Measurements from ENCODE around the gene CHCHD4. TPM values are rescaled to one million over a fixed set of nuclear protein-coding genes. Genes with fewer than 3 reads are reported as not detected.
"Not testable (repeated sequence)": the region's sequence is repeated elsewhere in the genome, so short reads cannot be mapped to it uniquely, and the experiment has no call there.

CHCHD4 gene
- total RNA-seq, 2 donors from 2014 or later = 1.3 to 7.0 TPM

- intact Hi-C loops (cut with DNase I) = loop anchor here (10.0 kb wide), 1 partner anchor 227 kb away; no protein-coding TSS in a partner anchor
- Histone ChIP-seq H3K4me3 (no peak overlapping the region), H3K9me3 (no peaks in the 10 kb centered on the region), H3K27me3 (no peaks in the 10 kb centered on the region), H3K36me3 (replicated peaks in 1 of 2; ENCODE audit: insufficient read depth in 1 of 2, low read depth in 2 of 2) (no peaks in the 10 kb centered on the region), H3K4me1 (peaks cover 49% of the 10 kb centered on the region), H3K27ac (no peak overlapping the region)
- DNase-seq (no peak), ATAC-seq (no peak)
- 89 to 91% methylated on average over 5 of the region's 5 CpGs for WGBS, 2 donors
- TF ChIP-seq CTCF (IDR thresholded peaks at IDR 0.05) = no peak
- no peak for TF ChIP-seq POLR2A (IDR thresholded peaks at IDR 0.05)
Measured at GRCh38 chr3:14121859-14122258, 2.8 kb downstream of the CHCHD4 start.

GRCh38 chr3:14120921-14121448, 3.7 kb downstream of the CHCHD4 start:
- not testable (repeated sequence) for ATAC-seq; H3K9me3 ChIP-seq; H3K36me3 ChIP-seq (replicated peaks in 1 of 2; ENCODE audit: insufficient read depth in 1 of 2, low read depth in 2 of 2); H3K27ac ChIP-seq; H3K27me3 ChIP-seq; H3K4me3 ChIP-seq; DNase-seq
- H3K4me1 ChIP-seq = peaks cover 40% of the 10 kb centered on the region
- 94 to 100% methylated on average over 2 of the region's 2 CpGs for WGBS, 2 donors
- intact Hi-C loops (cut with DNase I) = loop anchor here (10.0 kb wide), 1 partner anchor 226 kb away; no protein-coding TSS in a partner anchor

- Histone ChIP-seq H3K9me3 (no peaks in the 10 kb centered on the region), H3K4me1 (peaks cover 35% of the 10 kb centered on the region), H3K27ac (peak overlapping the region in 2 of 4 donors; percentile 59 to 75), H3K36me3 (replicated peaks in 1 of 2; ENCODE audit: insufficient read depth in 1 of 2, low read depth in 2 of 2) (peaks cover 0 to 5% of the 10 kb centered on the region in 2 donors), H3K4me3 (no peak overlapping the region), H3K27me3 (no peaks in the 10 kb centered on the region)
- ATAC-seq (no peak), DNase-seq (no peak)
- intact Hi-C loops (cut with DNase I) = loop anchor here (10.0 kb wide), 1 partner anchor 226 kb away; no protein-coding TSS in a partner anchor
- 94% methylated on average over 11 of the region's 11 CpGs for WGBS, 2 donors
- TF ChIP-seq POLR2A (IDR thresholded peaks at IDR 0.05) = no peak
- no peak for TF ChIP-seq CTCF (IDR thresholded peaks at IDR 0.05)
Measured at GRCh38 chr3:14120111-14120920, 4.4 kb downstream of the CHCHD4 start.

- WGBS, 2 donors = 88 to 91% methylated on average over 2 of the region's 2 CpGs
- no peak for ATAC-seq
Measured at GRCh38 chr3:14119651-14120050, 5.0 kb downstream of the CHCHD4 start.

More at GRCh38 chr3:14119651-14120050, 5.0 kb downstream of the CHCHD4 start:
- intact Hi-C loops (cut with DNase I) = loop anchor here (10.0 kb wide), 1 partner anchor 225 kb away; no protein-coding TSS in a partner anchor
- H3K27me3 ChIP-seq = no peaks in the 10 kb centered on the region
- peak overlapping the region in 3 of 4 donors; percentile 59 to 75 (median 64) for H3K27ac ChIP-seq
- no peak overlapping the region for H3K4me3 ChIP-seq
- H3K4me1 ChIP-seq = peaks cover 41% of the 10 kb centered on the region
- H3K9me3 ChIP-seq = no peaks in the 10 kb centered on the region
- no peak for TF ChIP-seq POLR2A (IDR thresholded peaks at IDR 0.05)
- no peak for TF ChIP-seq CTCF (IDR thresholded peaks at IDR 0.05)
- peaks cover 0 to 7% of the 10 kb centered on the region in 2 donors for H3K36me3 ChIP-seq (replicated peaks in 1 of 2; ENCODE audit: insufficient read depth in 1 of 2, low read depth in 2 of 2)
- no peak for DNase-seq
